ENCODE data around the gene ELFN1. TPM values are rescaled to one million over a fixed set of nuclear protein-coding genes. Genes with fewer than 3 reads are reported as not detected.

The ELFN1 gene
- total RNA-seq, 4 donors from 2014 or later, result 0.51 to 6.7 (median 3.6) TPM

DNA sequence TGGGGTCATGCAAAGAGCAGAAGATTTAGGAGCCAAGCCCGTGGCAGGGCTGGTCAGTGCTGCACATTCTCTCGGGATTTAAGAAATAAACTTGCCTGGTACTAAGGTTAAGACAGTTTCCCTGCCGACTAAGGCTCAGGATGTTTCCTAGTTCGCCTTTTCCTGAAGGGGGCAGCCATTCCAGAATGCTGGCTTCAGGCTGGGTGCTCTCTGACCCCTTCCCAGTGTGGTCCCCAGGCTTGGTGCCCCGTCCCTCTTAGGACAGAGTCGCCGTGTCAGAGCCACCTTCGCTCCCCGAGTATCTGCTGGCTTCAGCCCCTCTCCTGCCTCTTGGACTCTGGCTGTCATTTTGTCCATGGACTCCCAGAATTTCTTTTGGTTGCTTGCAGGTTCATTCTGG, 117.2 kb downstream of the ELFN1 start:
- DNase-seq, result no peak
- Histone ChIP-seq H3K27me3 (no peaks in the 10 kb centered on the region), H3K9me3 (peaks cover 0 to 8% of the 10 kb centered on the region in 2 donors), H3K36me3 (no peaks in the 10 kb centered on the region), H3K4me3 (no peak overlapping the region), H3K4me1 (no peaks in the 10 kb centered on the region), H3K27ac (no peak overlapping the region)
- no peak for TF ChIP-seq POLR2A (IDR thresholded peaks at IDR 0.05)
- TF ChIP-seq, protein P1, sequence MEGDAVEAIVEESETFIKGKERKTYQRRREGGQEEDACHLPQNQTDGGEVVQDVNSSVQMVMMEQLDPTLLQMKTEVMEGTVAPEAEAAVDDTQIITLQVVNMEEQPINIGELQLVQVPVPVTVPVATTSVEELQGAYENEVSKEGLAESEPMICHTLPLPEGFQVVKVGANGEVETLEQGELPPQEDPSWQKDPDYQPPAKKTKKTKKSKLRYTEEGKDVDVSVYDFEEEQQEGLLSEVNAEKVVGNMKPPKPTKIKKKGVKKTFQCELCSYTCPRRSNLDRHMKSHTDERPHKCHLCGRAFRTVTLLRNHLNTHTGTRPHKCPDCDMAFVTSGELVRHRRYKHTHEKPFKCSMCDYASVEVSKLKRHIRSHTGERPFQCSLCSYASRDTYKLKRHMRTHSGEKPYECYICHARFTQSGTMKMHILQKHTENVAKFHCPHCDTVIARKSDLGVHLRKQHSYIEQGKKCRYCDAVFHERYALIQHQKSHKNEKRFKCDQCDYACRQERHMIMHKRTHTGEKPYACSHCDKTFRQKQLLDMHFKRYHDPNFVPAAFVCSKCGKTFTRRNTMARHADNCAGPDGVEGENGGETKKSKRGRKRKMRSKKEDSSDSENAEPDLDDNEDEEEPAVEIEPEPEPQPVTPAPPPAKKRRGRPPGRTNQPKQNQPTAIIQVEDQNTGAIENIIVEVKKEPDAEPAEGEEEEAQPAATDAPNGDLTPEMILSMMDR (IDR thresholded peaks at IDR 0.05), result no peak
- intact Hi-C loops (cut with DNase I; ENCODE audit: low total_unique reads), result no loop called here

- Histone ChIP-seq H3K27me3 (no peaks in the 10 kb centered on the region), H3K36me3 (no peaks in the 10 kb centered on the region), H3K27ac (no peak overlapping the region), H3K9me3 (peaks cover 0 to 8% of the 10 kb centered on the region in 2 donors), H3K4me1 (no peaks in the 10 kb centered on the region), H3K4me3 (no peak overlapping the region)
- intact Hi-C loops (cut with DNase I; ENCODE audit: low total_unique reads), result no loop called here
- no peak for DNase-seq
- TF ChIP-seq, protein P1 (IDR thresholded peaks at IDR 0.05), result no peak
- no peak for TF ChIP-seq POLR2A (IDR thresholded peaks at IDR 0.05)
Measured at GRCh38 chr7:1787681-1788235, 117.7 kb downstream of the ELFN1 start.

DNA sequence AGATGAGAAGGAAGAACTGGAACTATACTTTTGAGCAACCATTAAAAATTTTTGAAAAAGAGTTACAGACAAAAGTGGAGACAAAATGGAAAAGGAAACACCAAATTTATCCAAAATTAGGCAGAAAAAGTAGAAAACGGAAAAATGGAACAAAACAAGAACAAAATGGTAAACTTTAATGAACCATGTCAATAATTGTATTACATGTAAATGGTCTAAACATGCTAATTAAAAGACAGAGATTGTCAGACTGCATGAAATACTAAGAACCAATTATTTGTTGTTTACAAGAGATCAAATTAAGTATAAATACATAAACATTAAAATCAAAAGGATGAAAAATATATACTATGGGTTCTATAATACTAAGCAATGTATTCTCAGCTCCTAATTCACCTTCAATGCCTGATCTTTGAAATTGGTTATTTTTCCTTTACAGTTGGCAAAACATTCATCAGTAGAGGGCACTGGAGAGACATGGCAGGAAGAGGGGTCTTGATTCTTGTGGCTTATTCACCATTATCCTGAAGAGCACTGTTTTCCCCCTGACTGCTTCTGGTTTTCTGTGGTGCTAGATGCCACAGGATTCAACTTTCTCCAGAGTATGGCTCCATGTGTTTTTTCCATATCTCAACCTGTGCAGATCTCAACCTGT, 124.9 kb downstream of the ELFN1 start:
- Histone ChIP-seq H3K4me3 (no peak overlapping the region), H3K9me3 (peaks cover 0 to 6% of the 10 kb centered on the region in 2 donors), H3K4me1 (no peaks in the 10 kb centered on the region), H3K36me3 (no peaks in the 10 kb centered on the region), H3K27me3 (no peaks in the 10 kb centered on the region), H3K27ac (no peak overlapping the region)
- TF ChIP-seq POLR2A (IDR thresholded peaks at IDR 0.05), result no peak
- TF ChIP-seq, protein P1 (IDR thresholded peaks at IDR 0.05), result no peak
- intact Hi-C loops (cut with DNase I; ENCODE audit: low total_unique reads), result no loop called here
- DNase-seq, result no peak

Other genes with a start within 250 kb of the ELFN1 start
- gene MICALL2, start 210.8 kb upstream of the ELFN1 start, total RNA-seq, result 10 to 100 TPM in 2 of 4 donors, 1 to 10 TPM in 2; 1.8 to 19.7 (median 12.6) TPM
- 10 to 100 TPM in 3 of 4 donors, 1 to 10 TPM in 1; 8.2 to 68.9 (median 30.3) TPM for gene INTS1, start 165.9 kb upstream of the ELFN1 start, total RNA-seq
- 10 to 100 TPM; 10.8 to 40.9 (median 26.0) TPM for gene MAFK, start 139.6 kb upstream of the ELFN1 start, total RNA-seq
- gene TMEM184A, start 114.1 kb upstream of the ELFN1 start, total RNA-seq, result 1 to 10 TPM in 1 of 4 donors, under 1 TPM in 2, not detected in 1; 0.29 to 2.8 (median 0.64) TPM
- 100 to 1,000 TPM in 1 of 4 donors, 10 to 100 TPM in 3; 16.4 to 143 (median 25.7) TPM for gene PSMG3, start 100.2 kb upstream of the ELFN1 start, total RNA-seq

All from uterus (tissue), 4 donors.